ENCODE results near the gene APBB1IP. TPM values are rescaled to one million over a fixed set of nuclear protein-coding genes. Genes with fewer than 3 reads are reported as not detected.

APBB1IP gene
- total and polyA plus RNA-seq, 2 of the 8 experiments (the other 6 are each of a cell fraction or from before 2014, with no cell fraction given): 0.05 TPM; not detected in 1

DNA sequence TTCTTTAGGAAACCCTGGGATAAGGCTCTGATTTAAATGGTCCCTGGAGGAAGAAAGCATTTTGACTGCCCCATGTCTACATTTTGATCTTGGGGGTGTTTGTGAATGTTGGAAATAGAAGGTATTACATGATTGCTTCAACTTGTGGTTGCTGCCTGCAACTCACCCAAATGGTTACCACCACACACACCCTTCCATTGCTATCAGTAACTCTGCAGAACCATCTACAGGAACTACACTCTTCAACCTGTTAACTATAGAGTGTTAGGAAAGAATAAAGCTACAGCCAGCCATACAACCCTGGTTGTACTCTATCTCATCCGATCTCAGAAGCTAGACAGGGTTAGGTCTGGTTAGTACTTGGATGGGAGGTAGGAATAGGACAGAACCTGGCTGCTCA lies 71.2 kb downstream of the APBB1IP start (continued):
- TF ChIP-seq PHF8 (conservative IDR thresholded peaks at IDR 0.05; ENCODE audit: low read depth, low read length) (no peak), TAF1 (IDR thresholded peaks at IDR 0.05; ENCODE audit: low read depth, low read length) (no peak), FOSL1 (IDR thresholded peaks at IDR 0.05; ENCODE audit: insufficient read depth, low read depth, low read length) (no peak), TAF7 (optimal IDR thresholded peaks at IDR 0.05; ENCODE audit: borderline replicate concordance, low read depth, low read length) (no peak)
- TF ChIP-seq, protein P1, sequence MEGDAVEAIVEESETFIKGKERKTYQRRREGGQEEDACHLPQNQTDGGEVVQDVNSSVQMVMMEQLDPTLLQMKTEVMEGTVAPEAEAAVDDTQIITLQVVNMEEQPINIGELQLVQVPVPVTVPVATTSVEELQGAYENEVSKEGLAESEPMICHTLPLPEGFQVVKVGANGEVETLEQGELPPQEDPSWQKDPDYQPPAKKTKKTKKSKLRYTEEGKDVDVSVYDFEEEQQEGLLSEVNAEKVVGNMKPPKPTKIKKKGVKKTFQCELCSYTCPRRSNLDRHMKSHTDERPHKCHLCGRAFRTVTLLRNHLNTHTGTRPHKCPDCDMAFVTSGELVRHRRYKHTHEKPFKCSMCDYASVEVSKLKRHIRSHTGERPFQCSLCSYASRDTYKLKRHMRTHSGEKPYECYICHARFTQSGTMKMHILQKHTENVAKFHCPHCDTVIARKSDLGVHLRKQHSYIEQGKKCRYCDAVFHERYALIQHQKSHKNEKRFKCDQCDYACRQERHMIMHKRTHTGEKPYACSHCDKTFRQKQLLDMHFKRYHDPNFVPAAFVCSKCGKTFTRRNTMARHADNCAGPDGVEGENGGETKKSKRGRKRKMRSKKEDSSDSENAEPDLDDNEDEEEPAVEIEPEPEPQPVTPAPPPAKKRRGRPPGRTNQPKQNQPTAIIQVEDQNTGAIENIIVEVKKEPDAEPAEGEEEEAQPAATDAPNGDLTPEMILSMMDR (IDR thresholded peaks at IDR 0.05; ENCODE audit: control extremely low read depth in 1 of 3, insufficient read depth in 1 of 3, low read depth in 1 of 3, low read length in 3 of 3): no peak

Data from H1 (cell line).